HCT116 (cell line): ENCODE data around the gene ACACA.

ENCODE experiments used
- CTCF ChIP-seq, 3 experiments: fragments of 200-600 bp in 1 of 3; sonication (generic) in 1 of 3; IDR thresholded peaks in 2 of 3; conservative IDR thresholded peaks in 1 of 3; 2 replicates each; pipeline ENCODE4 v1.5.1; 2012 to 2017; ENCODE audit warnings: low read depth in 2 of 3, low read length in 2 of 3, antibody characterized with exemption in 1 of 3, borderline replicate concordance in 1 of 3, control low read depth in 1 of 3, mild to moderate bottlenecking in 1 of 3, mixed read lengths in 1 of 3, mixed run types in 1 of 3, moderate library complexity in 1 of 3; ENCODE audit not compliant: insufficient read depth in 1 of 3
- POLR2AphosphoS5 ChIP-seq: IDR thresholded peaks from 2 replicates; pipeline ENCODE4 v1.6.1; 2011; ENCODE audit warnings: mild to moderate bottlenecking, low read depth, low read length, moderate library complexity

GRCh38 chr17:37276475-37276874 is 130.2 kb downstream of the ACACA start:
- TF ChIP-seq POLR2AphosphoS5 (no peak), CTCF (IDR thresholded peaks at IDR 0.05 in 2 of 3, conservative IDR thresholded peaks at IDR 0.05 in 1 of 3; ENCODE audit: borderline replicate concordance in 1 of 3, insufficient read depth in 1 of 3, low read depth in 2 of 3, low read length in 2 of 3) (no peak)
